ENCODE data around the gene SH3TC2. TPM values are rescaled to one million over a fixed set of nuclear protein-coding genes. Genes with fewer than 3 reads are reported as not detected.
A peak's percentile ranks its signal among the peaks of the same experiment; 100 is the strongest.

The SH3TC2 gene
- total RNA-seq, 2 donors from 2014 or later: 0.72 to 5.6 TPM

GRCh38 chr5:148966938-148967337 is 95.9 kb downstream of the SH3TC2 start:
- H3K9me3 ChIP-seq (ENCODE audit: control insufficient read depth, low read length, poor library complexity, severe bottlenecking): no peaks in the 10 kb centered on the region
- DNase-seq: no peak
- Mint-ChIP-seq H3K4me1 (peaks cover 4% of the 10 kb centered on the region), H3K27ac (no peak overlapping the region), H3K27me3 (peaks cover 17% of the 10 kb centered on the region), H3K4me3 (no peak overlapping the region), H3K36me3 (ENCODE audit: low read depth) (no peaks in the 10 kb centered on the region)
- no peak for ATAC-seq

GRCh38 chr5:148966348-148966747 is 96.5 kb downstream of the SH3TC2 start:
- Mint-ChIP-seq H3K36me3 (ENCODE audit: low read depth) (no peaks in the 10 kb centered on the region), H3K4me1 (peaks cover 4% of the 10 kb centered on the region), H3K27ac (no peak overlapping the region), H3K27me3 (peaks cover 16% of the 10 kb centered on the region), H3K4me3 (no peak overlapping the region)
- no peak for DNase-seq
- no peaks in the 10 kb centered on the region for H3K9me3 ChIP-seq (ENCODE audit: control insufficient read depth, low read length, poor library complexity, severe bottlenecking)
- ATAC-seq: no peak

- ATAC-seq (no peak), DNase-seq (no peak)
- Mint-ChIP-seq H3K27ac (no peak overlapping the region), H3K27me3 (peaks cover 16% of the 10 kb centered on the region), H3K4me1 (peaks cover 4% of the 10 kb centered on the region), H3K36me3 (ENCODE audit: low read depth) (no peaks in the 10 kb centered on the region), H3K4me3 (no peak overlapping the region)
- no peaks in the 10 kb centered on the region for H3K9me3 ChIP-seq (ENCODE audit: control insufficient read depth, low read length, poor library complexity, severe bottlenecking)
These were observed 97.2 kb downstream of the SH3TC2 start for GRCh38 chr5:148965511-148966265.

- DNase-seq (no peak), ATAC-seq (no peak)
- Mint-ChIP-seq H3K27ac (no peak overlapping the region), H3K4me3 (no peak overlapping the region), H3K36me3 (ENCODE audit: low read depth) (peaks cover 2% of the 10 kb centered on the region), H3K27me3 (peaks cover 22% of the 10 kb centered on the region), H3K4me1 (peaks cover 6% of the 10 kb centered on the region)
- H3K9me3 ChIP-seq (ENCODE audit: control insufficient read depth, low read length, poor library complexity, severe bottlenecking): no peaks in the 10 kb centered on the region
These were observed 99.2 kb downstream of the SH3TC2 start for GRCh38 chr5:148963664-148964063.

GRCh38 chr5:148962761-148963324 is 100.0 kb downstream of the SH3TC2 start:
- peaks cover 20% of the 10 kb centered on the region for H3K27me3 Mint-ChIP-seq
- H3K4me1 Mint-ChIP-seq: peaks cover 9% of the 10 kb centered on the region
- no peaks in the 10 kb centered on the region for H3K9me3 ChIP-seq (ENCODE audit: control insufficient read depth, low read length, poor library complexity, severe bottlenecking)
- ATAC-seq (no peak), DNase-seq (no peak)
- H3K36me3 Mint-ChIP-seq (ENCODE audit: low read depth): peaks cover 5% of the 10 kb centered on the region
- H3K27ac Mint-ChIP-seq: no peak overlapping the region
- H3K4me3 Mint-ChIP-seq: no peak overlapping the region

- H3K4me3 Mint-ChIP-seq: no peak overlapping the region
- H3K9me3 ChIP-seq (ENCODE audit: control insufficient read depth, low read length, poor library complexity, severe bottlenecking): no peaks in the 10 kb centered on the region
- peaks cover 19% of the 10 kb centered on the region for H3K27me3 Mint-ChIP-seq
These were observed 100.7 kb downstream of the SH3TC2 start for GRCh38 chr5:148962200-148962550.

GRCh38 chr5:148961261-148962199 is 101.3 kb downstream of the SH3TC2 start:
- no peaks in the 10 kb centered on the region for H3K9me3 ChIP-seq (ENCODE audit: control insufficient read depth, low read length, poor library complexity, severe bottlenecking)

More at GRCh38 chr5:148962200-148962550, 100.7 kb downstream of the SH3TC2 start:
- ATAC-seq (no peak), DNase-seq (no peak)
- Mint-ChIP-seq H3K27ac (no peak overlapping the region), H3K36me3 (ENCODE audit: low read depth) (peaks cover 6% of the 10 kb centered on the region), H3K4me1 (peaks cover 9% of the 10 kb centered on the region)

GRCh38 chr5:148960070-148960769 is 102.6 kb downstream of the SH3TC2 start:
- Mint-ChIP-seq H3K4me1 (peaks cover 9% of the 10 kb centered on the region), H3K27ac (no peak overlapping the region), H3K4me3 (no peak overlapping the region), H3K27me3 (peaks cover 18% of the 10 kb centered on the region), H3K36me3 (ENCODE audit: low read depth) (peaks cover 6% of the 10 kb centered on the region)
- H3K9me3 ChIP-seq (ENCODE audit: control insufficient read depth, low read length, poor library complexity, severe bottlenecking): no peaks in the 10 kb centered on the region
- no peak for DNase-seq
- no peak for ATAC-seq

More at GRCh38 chr5:148961261-148962199, 101.3 kb downstream of the SH3TC2 start:
- Mint-ChIP-seq H3K4me1 (peaks cover 9% of the 10 kb centered on the region), H3K27me3 (peaks cover 17% of the 10 kb centered on the region), H3K4me3 (no peak overlapping the region), H3K36me3 (ENCODE audit: low read depth) (peaks cover 6% of the 10 kb centered on the region), H3K27ac (no peak overlapping the region)
- DNase-seq (no peak), ATAC-seq (no peak)

- H3K4me3 Mint-ChIP-seq: no peak overlapping the region
- H3K36me3 Mint-ChIP-seq (ENCODE audit: low read depth): peaks cover 6% of the 10 kb centered on the region
- no peaks in the 10 kb centered on the region for H3K9me3 ChIP-seq (ENCODE audit: control insufficient read depth, low read length, poor library complexity, severe bottlenecking)
- no peak overlapping the region for H3K27ac Mint-ChIP-seq
- peak; percentile 62 for ATAC-seq
- H3K27me3 Mint-ChIP-seq: peaks cover 20% of the 10 kb centered on the region
- peak in 2 of 3 donors; percentile 15 to 30 for DNase-seq
- peaks cover 5% of the 10 kb centered on the region for H3K4me1 Mint-ChIP-seq
These were observed 105.2 kb downstream of the SH3TC2 start for GRCh38 chr5:148957591-148958202.

GRCh38 chr5:148956477-148957385 is 106.1 kb downstream of the SH3TC2 start:
- Mint-ChIP-seq H3K4me1 (peaks cover 5% of the 10 kb centered on the region), H3K4me3 (no peak overlapping the region), H3K27me3 (peaks cover 20% of the 10 kb centered on the region), H3K27ac (no peak overlapping the region), H3K36me3 (ENCODE audit: low read depth) (peaks cover 6% of the 10 kb centered on the region)
- H3K9me3 ChIP-seq (ENCODE audit: control insufficient read depth, low read length, poor library complexity, severe bottlenecking): no peaks in the 10 kb centered on the region
- no peak for ATAC-seq
- DNase-seq: no peak
